Limb (tissue), 2 donors: ENCODE results near the gene CNTNAP2.
"Not testable (repeated sequence)": the region's sequence is repeated elsewhere in the genome, so short reads cannot be mapped to it uniquely, and the experiment has no call there.

ENCODE experiments used
- DNase-seq, 2 donors: peaks; one replicate each; pipeline ENCODE4 v3.0.0-alpha.2; 2016; ENCODE audit errors: extremely low spot score in 2 of 2

Gene CNTNAP2

GRCh38 chr7:148408307-148408706 lies 2291.7 kb downstream of the CNTNAP2 start:
- no peak for DNase-seq

- no peak for DNase-seq
Observed at GRCh38 chr7:148410905-148411304, 2294.3 kb downstream of the CNTNAP2 start.

- no peak for DNase-seq
Observed at GRCh38 chr7:148412691-148413090, 2296.1 kb downstream of the CNTNAP2 start.

- no peak for DNase-seq
Observed at GRCh38 chr7:148419856-148420832, 2303.5 kb downstream of the CNTNAP2 start.

GRCh38 chr7:148422030-148422429 lies 2305.4 kb downstream of the CNTNAP2 start:
- no peak for DNase-seq

GRCh38 chr7:148426393-148426792 lies 2309.8 kb downstream of the CNTNAP2 start:
- not testable (repeated sequence) for DNase-seq

- not testable (repeated sequence) for DNase-seq
Observed at GRCh38 chr7:148430690-148431089, 2314.1 kb downstream of the CNTNAP2 start.

- no peak for DNase-seq
Observed at GRCh38 chr7:148433521-148434180, 2317.1 kb downstream of the CNTNAP2 start.

- no peak for DNase-seq
Observed at GRCh38 chr7:148434181-148434757, 2317.7 kb downstream of the CNTNAP2 start.

- DNase-seq: no peak
Observed at GRCh38 chr7:148434887-148435286, 2318.3 kb downstream of the CNTNAP2 start.

GRCh38 chr7:148435715-148436114 lies 2319.1 kb downstream of the CNTNAP2 start:
- no peak for DNase-seq

- DNase-seq: no peak
Observed at GRCh38 chr7:148436135-148436534, 2319.5 kb downstream of the CNTNAP2 start.

GRCh38 chr7:148436571-148436970 lies 2320.0 kb downstream of the CNTNAP2 start:
- DNase-seq: no peak

GRCh38 chr7:148437043-148437442 lies 2320.4 kb downstream of the CNTNAP2 start:
- DNase-seq: no peak

GRCh38 chr7:148442141-148442655 lies 2325.6 kb downstream of the CNTNAP2 start:
- no peak for DNase-seq

- DNase-seq: no peak
Observed at GRCh38 chr7:148442933-148443332, 2326.3 kb downstream of the CNTNAP2 start.

GRCh38 chr7:148445260-148446044 lies 2328.9 kb downstream of the CNTNAP2 start:
- no peak for DNase-seq

- no peak for DNase-seq
Observed at GRCh38 chr7:148447221-148447849, 2330.7 kb downstream of the CNTNAP2 start.

- DNase-seq: not testable (repeated sequence)
Observed at GRCh38 chr7:148451526-148451925, 2334.9 kb downstream of the CNTNAP2 start.

GRCh38 chr7:148456351-148456750 lies 2339.8 kb downstream of the CNTNAP2 start:
- DNase-seq: no peak
